ENCODE data around the gene SLC18B1.

DNA sequence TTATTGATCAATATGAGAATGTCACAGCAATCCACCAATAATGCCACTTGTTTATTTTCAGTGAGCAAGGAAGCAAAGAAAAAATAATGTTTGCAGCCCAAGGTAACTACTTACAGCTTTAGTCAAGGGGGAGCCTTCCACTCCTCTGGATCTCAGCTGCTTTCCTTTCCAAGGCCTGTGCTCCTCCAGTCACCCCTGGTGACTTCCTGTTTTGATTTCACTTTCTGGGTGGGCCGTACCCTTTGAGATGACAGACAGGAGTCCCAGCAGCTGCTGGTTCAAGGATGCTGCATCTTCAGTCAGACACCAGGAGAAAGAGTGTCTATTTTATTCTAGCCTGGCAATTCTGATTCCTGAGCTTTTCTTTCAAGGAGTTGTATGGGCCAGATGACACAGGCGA, 35.2 kb downstream of the SLC18B1 start:
- no peak for TF ChIP-seq ZNF274 (IDR thresholded peaks at IDR 0.05; ENCODE audit: low read depth, low read length)
- TF ChIP-seq YY1 (IDR thresholded peaks at IDR 0.05; ENCODE audit: insufficient read depth, insufficient read length): no peak
- TF ChIP-seq SUZ12 (IDR thresholded peaks at IDR 0.05; ENCODE audit: extremely low read depth, insufficient read depth, insufficient read length): no peak

Measured in NT2/D1 (cell line).